ENCODE measurements around the gene CCNA1.

DNA sequence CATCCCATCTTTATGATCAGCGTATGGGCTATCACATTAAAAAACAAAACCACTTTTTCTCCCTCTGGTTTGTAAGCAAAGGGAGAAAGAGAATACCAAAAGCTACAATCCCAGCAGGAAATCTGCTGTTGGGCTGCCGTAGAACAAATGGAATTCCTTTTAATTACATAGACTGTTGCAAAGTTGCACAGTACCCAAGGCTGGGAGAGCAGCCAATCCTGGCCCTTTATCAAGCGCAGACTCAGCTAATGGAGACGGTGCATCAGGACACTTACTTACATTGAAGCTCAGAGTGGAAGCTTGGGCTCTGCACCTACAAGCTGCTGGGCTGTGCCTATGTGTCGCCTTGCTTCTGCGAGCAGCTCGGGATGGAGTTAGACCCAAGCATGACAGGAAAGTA, 15.2 kb downstream of the CCNA1 start:
- TF ChIP-seq, protein P1, sequence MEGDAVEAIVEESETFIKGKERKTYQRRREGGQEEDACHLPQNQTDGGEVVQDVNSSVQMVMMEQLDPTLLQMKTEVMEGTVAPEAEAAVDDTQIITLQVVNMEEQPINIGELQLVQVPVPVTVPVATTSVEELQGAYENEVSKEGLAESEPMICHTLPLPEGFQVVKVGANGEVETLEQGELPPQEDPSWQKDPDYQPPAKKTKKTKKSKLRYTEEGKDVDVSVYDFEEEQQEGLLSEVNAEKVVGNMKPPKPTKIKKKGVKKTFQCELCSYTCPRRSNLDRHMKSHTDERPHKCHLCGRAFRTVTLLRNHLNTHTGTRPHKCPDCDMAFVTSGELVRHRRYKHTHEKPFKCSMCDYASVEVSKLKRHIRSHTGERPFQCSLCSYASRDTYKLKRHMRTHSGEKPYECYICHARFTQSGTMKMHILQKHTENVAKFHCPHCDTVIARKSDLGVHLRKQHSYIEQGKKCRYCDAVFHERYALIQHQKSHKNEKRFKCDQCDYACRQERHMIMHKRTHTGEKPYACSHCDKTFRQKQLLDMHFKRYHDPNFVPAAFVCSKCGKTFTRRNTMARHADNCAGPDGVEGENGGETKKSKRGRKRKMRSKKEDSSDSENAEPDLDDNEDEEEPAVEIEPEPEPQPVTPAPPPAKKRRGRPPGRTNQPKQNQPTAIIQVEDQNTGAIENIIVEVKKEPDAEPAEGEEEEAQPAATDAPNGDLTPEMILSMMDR (IDR thresholded peaks at IDR 0.05) = no peak
- TF ChIP-seq POLR2A (IDR thresholded peaks at IDR 0.05) = no peak

Data from lower leg skin (tissue), 3 donors.